GM15510 (cell line): ENCODE data around the gene TNFRSF14.

Source experiments
- POLR2A ChIP-seq: IDR thresholded peaks from 3 replicates; pipeline ENCODE4 v1.6.1; 2011; ENCODE audit warnings: borderline replicate concordance; ENCODE audit not compliant: insufficient read length; ENCODE audit errors: extremely low read depth

Gene TNFRSF14

DNA sequence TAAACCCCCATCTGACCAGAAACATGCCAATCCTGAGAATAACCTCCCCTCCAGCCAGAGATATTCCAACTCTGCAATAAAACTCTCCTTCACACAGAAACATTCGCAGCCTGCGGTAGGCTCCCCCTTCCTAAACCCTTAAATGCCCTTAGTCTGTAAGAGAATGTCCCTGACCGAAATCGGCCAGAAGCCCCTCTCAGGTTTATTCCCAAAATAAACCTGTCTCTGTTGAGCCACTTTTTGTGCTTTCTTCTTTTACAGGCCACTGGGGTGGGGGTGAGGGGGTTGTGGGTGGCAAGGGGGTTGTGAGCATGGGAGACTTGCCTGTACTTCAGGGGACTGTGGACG is 35.0 kb downstream of the TNFRSF14 start:
- no peak for TF ChIP-seq POLR2A

DNA sequence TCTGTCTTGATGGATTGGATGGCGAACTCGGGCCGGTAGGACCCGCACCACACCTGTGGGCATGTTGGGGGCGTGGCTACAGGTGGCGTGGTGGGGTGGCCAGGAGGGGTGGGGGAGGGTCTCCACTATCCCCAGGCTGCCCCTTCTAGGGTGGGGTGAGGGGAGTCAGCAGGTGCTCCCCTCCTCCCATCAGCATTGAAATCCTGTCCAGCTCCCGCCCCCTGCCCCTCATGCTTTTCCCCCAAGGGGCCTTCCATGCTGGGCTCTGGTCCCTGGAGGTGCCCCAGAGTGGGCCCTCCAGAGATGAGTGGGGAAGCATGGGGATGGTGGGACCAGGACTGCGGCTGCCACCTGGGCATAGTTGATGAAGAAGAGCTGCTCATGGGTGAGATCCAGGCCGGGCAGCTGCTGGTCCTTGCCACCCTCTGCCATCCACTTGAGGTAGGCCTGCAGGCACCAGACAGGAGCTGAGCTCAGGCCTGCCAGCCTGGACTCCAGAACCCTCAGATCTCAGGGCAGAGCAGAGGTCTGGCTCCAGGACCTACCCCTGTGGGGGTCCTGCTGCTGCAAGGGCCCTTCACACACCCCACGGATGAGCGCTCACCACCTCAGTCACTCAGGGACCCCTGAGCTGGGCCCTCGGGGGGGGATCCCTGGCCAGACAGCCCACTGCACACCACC is 35.5 kb downstream of the TNFRSF14 start:
- no peak for TF ChIP-seq POLR2A

DNA sequence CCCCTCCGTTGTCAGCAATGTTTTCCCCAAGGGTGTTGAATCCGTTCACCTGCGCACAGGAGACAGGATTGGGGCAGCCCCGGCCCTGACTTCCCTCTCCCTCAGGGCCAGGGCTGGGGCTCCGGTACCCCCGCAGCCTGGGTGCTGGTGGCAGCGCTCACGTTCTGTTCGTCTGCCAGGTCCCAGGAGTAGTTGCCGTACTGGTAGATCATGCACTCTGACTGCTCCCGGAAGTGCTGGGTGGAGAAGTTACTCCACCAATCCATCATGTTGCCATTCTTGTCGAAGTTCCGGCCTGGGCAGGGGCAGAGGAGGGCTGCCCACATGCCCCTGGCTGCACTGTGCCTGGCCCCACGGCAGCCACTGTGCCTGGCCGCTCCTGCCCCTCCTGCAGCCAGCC is 36.5 kb downstream of the TNFRSF14 start:
- no peak for TF ChIP-seq POLR2A

DNA sequence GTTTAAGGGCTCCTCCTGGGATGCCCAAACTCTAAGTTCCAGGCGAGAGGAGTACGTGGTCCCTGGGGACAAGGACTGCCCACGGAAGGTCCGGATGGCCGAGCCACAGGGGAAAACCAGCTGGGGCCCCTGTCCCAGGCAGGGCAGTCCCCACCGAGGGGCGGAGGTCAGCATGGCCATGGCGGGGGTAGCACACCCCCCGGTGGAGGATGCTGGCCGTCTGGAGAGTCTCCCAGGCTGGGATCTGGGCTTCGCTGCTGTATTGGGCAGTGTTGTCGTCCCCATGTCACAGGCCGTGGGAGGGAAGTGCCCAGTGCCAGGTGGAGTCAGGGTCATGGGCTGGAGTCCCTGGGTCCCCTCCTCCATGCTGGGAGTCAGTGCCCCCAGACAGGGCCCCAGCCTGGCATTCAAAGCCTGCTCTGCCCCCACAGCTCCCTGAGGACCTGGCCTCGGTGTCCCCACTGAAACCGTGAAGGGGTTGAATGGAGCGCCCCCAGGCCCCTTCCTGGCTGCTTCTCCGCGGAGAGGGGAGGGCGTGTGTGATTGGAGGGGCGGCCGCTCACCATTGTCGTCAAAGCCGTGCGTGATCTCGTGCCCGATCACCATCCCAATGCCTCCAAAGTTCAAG is 37.2 kb downstream of the TNFRSF14 start:
- no peak for TF ChIP-seq POLR2A

DNA sequence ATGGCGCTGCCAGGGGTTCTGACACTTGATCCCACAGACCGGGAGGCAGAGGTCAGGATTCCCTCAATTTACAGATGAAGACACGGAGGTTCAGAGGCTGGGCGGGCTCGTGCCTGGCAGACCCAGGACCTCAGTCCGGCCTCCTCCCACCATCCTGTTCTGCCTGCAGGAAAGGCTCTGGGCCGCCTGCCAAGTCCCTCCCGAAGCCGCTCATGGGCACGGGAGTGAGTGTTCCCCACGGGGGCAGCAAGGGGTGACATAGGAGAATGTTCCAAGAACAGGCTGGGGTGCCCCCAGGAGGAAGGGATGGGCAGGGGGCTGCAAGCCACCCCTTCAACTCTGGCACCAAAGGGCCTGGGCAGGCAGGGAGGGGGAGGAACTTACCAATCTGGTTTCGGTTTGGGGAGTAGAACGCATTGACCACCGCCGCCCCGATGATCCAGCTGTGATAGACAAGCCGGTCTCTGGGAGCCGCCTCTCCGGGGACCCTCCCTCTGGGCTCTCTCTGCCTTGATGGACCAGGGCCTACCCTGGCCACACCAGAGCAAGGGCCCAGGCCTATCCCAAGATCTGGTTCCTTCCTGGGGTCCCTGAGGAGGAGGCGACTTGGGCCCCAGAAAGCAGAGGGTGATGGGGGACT is 38.0 kb downstream of the TNFRSF14 start:
- no peak for TF ChIP-seq POLR2A

DNA sequence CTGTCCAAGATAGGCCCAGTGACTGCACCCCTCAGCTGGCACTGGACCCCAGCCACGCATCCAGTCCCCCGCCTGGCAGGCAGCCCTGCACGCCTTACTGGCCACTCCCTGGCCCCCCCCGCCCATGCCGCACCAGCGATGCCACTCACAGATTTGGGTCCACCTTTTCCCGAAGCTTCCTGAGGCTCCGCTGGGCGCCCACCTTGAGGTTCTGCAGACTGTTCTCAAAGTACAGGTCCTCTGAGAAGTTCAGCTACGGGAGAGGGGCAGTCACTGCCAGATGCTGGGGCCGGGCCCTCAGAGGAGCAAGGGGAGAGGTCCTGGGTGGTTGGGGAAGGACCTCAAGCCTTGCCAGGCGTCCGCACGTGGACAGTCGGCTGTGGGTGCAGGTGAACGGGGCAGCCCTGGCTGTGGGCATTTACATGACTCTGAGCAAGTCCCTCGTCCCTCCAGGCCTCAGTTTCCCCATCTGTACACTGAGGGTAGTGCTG is 38.5 kb downstream of the TNFRSF14 start:
- no peak for TF ChIP-seq POLR2A

DNA sequence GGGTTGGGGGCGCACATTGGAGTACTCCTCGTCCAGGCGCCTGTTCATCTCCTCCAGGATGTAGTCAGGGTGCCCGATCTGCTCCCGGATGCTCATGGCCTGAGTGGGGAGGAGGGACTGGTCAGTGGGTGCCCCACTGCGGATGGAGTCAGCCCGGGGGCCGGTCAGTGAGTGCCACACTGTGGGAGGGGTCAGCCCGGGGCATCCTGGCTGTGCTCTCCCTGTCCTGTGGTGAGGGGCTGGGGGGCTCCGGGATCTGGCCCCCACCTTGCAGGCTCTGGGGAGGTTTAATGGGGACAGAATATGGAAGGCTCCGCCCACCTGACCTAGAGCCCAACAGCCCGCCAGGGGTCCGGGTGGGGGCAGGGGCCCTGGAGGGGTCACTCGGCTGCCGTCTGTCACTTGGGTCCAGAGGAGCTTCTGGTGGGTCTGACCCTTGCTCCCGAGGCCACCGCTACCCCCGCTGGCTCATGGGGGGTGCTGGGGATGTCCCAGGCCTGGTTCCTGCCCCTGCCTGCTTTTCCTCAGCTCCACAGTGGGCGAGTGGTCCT is 39.2 kb downstream of the TNFRSF14 start:
- no peak for TF ChIP-seq POLR2A

DNA sequence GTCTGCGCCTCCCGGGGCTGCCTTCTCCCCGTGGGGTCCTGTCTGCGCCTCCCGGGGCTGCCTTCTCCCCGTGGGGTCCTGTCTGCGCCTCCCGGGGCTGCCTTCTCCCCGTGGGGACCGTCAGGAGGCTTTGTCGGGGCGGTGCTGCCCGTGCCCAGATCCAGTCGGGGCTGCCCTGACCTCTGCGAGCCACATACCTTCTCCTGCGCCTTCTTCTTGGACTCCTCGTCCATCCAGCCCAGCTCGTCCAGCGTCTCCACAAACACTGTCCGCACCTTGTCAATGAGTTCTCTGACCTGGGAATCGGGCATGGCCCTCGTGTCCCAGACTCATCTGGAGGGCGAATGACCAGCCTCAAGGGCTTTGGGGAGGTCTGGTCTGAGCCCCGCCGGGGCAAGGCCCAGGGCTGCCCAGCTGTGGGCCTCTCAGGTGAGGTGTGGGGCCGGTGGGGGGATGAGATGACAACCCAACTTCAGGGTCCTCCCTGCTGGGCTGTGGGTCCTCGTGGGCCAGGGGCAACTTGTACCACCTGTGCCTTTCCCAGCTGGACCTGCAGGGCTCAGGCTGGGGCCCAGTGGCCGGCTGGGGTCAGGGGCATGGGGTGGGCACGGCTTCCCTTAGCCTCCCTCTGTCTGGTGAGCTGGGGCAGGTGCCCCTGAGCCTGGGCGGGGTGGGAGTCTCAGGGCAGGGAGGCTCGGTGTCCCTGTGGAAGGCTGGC is 39.8 kb downstream of the TNFRSF14 start:
- TF ChIP-seq POLR2A, result no peak

DNA sequence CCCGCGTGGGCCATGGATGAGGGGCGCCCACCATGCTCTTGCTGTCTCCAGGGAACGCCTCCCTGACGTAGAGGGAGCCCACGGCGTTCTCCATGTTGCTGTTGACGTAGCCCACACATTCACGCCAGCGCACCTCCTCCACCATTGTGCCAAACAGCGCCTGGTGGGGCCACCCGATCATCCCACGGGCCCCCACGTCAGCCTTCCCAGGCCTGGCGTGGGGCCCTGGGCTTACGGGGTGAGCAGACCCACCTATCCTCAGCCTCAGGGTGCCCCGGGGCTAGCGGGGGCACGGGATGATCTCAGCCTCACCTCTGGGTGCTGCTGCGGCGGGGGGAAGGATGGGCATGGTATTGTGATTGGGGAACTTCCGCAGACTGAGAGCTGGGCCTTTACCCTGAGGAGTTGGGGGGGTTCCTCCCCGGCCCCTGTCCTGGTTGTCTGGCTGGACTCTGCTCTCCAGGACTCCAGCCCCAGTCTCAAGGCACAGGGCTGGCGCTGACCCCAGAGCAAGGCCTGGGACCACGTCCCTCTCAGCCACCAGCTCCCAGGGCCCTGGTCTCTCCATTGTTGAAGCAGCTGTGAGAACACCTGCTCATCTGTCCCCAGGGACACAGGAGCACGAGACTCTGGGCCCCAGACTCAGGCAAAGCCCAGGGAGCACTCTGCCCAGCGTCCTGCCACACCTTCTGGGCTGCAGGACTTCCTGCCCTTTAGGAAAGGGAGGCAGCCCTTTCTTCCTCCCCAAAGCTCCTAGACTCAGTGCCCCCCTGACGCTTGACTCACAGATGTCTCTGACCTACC is 40.6 kb downstream of the TNFRSF14 start:
- no peak for TF ChIP-seq POLR2A

DNA sequence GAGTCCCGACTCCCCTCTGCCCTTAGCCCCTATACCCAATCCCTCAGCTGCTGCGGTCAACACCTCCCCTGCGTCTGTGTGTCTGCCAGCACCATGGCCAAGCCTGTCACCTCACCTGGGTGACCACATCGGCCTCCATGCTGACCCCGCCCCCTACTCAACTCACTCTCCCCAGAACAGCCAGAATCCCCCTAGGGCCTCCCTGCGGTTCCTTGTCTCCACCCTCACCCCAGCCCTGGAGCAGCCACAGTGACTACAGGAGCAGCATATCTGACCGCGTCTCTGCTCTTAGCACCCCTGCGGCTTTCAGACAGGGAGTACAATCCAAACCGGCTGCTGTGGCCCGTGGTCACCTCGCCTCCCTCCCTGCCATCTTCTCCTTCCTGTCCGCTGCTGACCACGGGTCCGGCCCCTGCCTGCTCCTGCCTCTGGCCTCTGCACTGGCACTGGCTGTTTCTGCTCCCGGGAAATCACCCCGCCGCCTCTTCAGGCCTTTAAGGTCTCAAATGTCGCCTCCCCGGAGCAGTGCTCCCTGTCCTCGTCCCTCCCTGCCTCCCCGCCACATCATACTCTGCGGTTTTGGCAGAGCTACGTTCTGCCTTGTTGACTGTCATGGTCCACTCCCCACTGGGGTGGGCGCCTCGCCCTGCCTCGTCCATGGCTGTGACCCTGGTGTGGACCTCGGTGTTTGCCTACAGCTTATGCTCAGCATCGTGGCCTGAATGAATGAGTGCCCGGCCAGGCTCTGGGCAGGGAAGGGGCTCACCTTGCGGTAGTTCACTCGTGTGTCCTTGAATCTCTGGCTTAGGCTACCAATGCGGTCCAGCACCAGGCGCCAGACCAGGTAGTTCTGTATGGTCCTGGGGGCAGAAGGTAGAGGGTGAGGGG is 41.5 kb downstream of the TNFRSF14 start:
- no peak for TF ChIP-seq POLR2A

DNA sequence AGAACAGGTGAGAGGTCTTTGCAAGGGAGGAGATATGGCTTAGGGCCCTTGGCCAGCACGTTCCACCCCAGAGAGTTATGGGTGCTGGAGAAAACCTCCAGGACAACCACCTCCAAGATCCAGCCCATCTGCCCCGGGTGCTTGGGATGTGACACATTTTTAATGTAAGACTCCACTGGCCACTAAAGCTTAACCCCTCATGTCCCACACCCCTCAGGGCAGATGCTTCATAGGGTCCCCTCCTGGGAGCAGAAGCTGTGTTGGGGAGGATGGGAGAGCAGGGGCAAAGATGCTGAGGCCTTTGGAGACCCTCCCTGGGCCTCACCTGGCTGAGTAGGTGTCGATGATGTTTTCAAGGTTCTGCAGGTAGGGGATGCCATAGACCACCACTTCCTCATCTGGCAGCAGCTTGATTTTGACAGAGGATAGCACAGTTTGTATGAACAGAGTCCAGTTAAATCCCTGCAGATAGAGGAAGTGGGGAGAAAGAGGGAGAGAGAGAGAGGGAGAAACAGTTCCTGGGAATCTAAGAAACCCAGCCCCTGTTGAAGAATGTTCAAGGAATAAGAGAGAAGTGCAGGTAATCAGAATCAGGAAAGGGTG is 42.3 kb downstream of the TNFRSF14 start:
- TF ChIP-seq POLR2A, result no peak

DNA sequence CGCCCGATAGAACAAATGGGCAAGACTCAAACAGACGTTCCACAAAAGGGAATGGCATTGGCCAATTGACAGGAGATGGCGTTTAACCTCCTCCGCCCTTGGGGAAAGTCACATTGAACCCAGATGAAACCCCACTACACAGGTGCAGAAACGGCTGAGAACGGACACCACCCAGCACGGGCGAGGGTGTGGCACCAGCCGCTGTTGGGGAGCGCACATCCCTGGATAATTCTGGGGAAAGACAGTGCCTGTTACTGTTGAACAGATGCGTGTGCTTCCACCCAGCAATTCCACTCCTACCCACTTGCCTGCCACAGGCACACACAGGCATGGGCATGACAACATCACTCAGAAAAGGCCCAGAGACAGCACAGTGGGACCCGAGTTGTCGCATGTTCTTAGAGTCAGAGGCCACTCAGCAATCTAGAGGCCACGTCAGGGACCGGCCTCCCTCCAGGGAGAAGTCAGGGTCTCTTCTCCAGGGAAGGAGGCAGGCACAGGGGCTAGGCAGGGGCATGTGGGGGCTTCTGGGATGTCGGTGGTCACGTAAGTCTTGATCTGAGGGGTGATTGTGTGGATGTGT is 45.6 kb downstream of the TNFRSF14 start:
- no peak for TF ChIP-seq POLR2A
